Breast epithelium (tissue), 3 donors: Measurements from ENCODE around the gene TMIE.

ENCODE experiments used
- CTCF ChIP-seq, 3 donors: fragments of 450-650 bp; IDR thresholded peaks; one replicate each; pipeline ENCODE4 v1.5.1; 2016 to 2017; ENCODE audit warnings: antibody characterized with exemption in 3 of 3, mild to moderate bottlenecking in 3 of 3, moderate library complexity in 3 of 3
- POLR2A ChIP-seq: fragments of 450-650 bp; IDR thresholded peaks from one replicate; pipeline ENCODE4 v1.6.1; 2016; ENCODE audit warnings: antibody characterized with exemption, mild to moderate bottlenecking, moderate library complexity

- no peak for TF ChIP-seq CTCF (IDR thresholded peaks at IDR 0.05)
- no peak for TF ChIP-seq POLR2A
Measured at GRCh38 chr3:46708401-46709156, 7.4 kb downstream of the TMIE start.
